HG02938 (cell line): ENCODE results near the gene PITPNM3.

ENCODE experiments used
- ATAC-seq: cut with Tn5 transposase; IDR thresholded peaks from one replicate; pipeline ENCODE4 v1.9.1; 2021; ENCODE audit warnings: mild to moderate bottlenecking, moderate library complexity; ENCODE audit not compliant: unreplicated experiment

The PITPNM3 gene

DNA sequence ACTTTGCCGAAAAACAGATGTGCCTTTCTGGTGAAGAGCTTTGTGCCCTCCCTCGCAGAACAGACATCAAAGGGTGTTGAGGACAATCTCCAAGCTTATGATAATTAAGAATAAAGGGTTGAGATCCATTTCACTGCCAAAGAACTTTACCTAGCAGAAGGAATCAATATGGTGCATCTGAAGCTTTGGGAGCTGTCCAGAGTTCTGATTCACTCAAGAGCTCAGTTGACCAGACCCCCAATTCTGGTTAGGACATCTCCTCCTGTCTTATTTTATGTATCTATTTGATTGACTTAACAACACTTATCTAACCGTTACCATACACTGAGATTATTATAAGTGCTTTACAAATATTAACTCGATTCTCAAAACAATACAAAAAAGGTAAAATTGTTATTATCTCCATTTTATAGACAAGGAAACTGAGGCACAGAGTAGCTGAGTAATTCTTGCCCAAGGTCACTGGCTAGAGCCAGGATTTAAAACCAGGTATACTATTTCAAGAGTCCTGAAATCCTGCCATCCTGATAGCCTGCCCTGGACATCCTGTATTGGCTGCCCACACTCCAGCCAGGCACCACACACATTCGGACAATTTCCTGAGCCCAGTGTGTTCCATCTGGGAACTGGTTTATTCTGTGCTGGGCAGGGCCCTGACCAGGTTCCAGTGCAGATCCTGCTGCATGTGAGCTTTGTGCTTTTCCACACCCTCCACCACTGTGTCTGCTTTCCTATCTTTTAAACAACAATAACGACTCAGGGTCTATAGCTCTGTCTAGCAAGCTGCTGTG, 29.8 kb downstream of the PITPNM3 start:
- no peak for ATAC-seq

DNA sequence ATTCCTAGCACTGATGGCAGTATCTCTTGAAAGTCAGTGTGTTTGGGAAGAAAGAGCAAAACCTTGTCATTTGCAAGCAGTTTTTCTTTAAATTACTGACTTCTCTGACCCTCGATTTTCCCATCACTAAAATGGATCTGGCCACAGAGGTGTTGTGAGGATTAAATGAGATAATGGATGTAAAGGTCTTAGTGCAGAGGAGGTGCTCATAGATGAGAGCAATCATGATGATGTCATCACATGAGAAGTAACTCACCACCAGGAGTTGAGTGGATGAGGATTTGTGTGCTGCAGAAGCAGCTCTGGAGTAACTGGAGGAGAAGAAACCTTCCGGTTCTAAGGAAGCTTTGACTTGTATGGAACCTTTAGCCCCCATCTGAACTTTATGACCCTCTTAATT, 30.6 kb downstream of the PITPNM3 start:
- ATAC-seq: no peak

DNA sequence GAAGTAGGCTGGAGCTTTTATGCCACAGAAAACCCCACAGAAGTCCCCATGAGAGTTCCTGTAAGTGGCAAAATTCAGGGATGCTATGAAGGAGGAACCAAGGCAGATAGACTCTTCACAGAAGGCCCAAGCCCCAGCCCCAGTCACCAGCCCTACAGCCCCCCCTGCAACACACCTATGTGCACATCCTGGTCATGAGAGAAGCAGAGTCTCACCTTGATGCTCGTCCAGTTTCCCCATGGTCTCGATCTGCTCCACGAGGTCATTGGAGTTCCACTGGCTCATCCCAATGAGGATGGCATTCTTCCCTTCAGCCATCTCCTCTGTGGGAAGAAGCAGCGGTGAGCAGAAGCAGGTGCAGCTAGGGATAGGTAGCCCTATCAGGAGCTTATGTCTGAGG, 31.2 kb downstream of the PITPNM3 start:
- ATAC-seq: no peak

DNA sequence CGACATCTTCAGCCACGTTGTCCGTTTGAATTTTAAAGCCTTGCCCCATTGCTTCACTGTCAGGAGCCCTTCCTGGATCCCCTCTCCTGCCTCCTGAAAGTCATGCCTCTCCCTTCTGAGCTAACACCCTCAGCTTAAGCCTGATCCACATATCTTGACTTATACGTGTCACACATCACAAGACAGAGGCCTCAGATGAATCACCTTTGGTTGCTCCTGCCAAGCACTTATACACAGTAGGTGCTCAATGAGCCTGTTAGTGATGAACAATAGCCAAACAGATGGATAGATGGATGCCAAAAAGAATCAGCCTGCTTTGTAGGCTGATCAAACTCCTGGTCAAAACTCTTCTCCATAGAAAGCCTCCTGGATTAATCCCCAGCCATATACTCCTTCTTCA, 31.8 kb downstream of the PITPNM3 start:
- ATAC-seq: no peak

DNA sequence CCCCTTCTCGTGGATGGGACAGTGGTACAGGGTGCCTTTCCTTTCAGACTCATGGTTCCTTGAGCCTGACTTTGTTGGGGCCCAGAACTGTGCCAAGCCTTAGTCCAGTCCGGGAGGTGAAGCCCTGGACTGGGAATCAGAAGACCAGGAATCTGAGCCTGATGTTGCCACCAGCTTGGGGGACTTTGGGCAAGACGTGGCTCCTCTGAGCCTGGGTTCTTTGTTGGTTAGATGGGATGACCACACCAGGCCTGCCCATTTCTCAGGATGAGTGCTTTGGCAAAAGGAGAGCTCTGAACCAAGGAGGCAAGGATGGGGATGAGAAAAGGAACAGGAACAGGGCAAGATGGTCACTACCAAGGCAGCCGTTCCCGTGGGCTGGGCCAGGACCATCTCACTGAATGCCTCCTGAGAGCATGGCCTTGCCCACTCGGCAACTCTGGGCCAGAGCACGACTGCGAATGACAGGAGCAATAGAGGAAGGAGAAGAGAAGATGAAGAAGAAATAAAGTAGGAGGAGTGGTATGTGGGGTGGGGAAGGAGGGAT, 32.5 kb downstream of the PITPNM3 start:
- no peak for ATAC-seq

DNA sequence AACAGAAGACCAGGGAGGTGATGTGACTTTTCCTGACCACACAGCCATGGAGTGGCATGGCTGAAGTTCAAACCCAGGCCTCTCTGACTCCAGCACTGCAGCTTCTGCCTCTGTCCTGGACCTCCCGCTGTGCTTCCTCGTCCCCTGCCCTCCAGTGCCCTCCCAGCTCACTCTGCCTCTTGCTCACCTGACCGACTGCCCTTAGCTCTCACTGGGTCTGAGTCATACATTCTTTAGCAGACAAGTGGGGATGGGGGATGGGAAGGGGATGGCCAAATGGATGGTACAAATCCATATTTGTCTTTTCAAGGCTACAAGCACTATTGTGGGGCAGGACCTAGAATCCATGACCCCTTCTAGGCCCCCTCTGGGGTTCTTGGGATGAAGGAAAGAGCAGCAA, 33.0 kb downstream of the PITPNM3 start:
- no peak for ATAC-seq

DNA sequence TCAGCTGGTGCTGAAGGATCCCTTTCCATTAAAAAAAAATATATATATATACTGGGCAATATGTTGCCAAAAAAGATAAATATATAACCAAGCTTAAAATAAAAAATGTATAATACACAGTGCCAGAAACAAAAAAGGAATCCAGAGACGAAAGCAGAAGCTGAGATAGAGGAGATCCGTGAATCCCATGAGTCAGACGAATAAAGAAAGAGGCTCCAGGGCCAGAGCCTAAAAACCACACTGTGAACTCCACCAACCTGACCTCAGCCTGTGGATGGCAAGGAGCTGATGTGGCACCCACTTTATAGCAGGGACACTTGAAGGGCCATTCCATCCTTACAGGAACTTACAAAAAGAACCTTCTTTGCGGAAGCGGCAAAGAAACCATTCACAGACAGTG, 34.8 kb downstream of the PITPNM3 start:
- ATAC-seq: no peak

DNA sequence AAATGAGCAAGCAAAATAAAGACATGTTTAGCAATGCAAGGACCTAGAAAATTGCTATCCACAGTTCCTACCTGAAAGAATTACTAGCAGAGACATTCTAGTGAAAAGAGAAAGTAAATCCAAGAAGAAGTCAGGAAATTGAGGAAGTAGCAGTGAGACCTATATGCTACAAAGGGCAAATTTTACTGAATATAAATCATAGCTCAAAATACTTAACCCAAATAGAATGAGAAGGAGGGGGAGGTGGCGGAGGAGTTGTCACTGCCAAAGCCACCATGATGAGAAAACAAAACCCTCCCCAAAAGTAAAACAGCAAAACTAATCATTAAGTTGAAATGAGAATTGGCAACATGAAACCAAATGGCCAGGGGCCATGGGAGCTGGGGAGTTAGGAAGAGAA, 39.3 kb downstream of the PITPNM3 start:
- ATAC-seq: no peak

DNA sequence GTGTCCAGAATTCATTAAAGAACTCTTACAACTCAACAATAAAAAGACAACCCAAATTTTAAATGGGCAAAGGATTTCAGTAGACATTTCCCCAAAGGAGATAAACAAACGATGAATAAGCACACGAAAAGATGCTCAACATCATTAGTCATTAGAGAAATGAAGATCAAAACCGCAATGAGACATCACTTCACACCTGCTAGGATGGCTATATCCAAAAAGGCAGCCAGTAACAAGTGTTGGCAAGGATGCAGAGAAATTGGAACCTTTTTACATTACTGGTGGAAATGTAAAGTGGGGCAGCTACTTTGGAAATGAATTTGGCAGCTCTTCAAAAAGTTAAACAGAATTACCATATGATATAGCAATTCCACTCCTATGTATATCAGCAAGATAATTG, 42.0 kb downstream of the PITPNM3 start:
- no peak for ATAC-seq

DNA sequence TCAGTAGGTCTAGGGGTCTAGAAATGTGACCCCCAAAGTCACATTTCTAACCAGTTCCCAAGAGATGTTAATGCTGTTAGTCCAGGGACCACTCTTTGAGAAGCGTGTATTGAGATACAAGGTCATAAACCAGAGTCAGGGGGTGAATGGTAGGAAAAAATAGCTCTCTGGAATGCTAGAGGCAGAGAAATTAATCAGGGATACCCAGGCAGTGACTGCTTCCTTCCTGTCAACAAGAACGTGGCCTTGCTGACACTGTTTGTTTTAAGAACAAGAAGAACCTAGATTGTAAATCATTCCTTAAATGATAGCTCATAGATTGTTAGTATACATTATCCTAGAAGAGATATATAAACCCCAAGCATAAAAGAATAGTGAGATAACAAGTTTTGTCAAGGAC, 43.8 kb downstream of the PITPNM3 start:
- no peak for ATAC-seq

DNA sequence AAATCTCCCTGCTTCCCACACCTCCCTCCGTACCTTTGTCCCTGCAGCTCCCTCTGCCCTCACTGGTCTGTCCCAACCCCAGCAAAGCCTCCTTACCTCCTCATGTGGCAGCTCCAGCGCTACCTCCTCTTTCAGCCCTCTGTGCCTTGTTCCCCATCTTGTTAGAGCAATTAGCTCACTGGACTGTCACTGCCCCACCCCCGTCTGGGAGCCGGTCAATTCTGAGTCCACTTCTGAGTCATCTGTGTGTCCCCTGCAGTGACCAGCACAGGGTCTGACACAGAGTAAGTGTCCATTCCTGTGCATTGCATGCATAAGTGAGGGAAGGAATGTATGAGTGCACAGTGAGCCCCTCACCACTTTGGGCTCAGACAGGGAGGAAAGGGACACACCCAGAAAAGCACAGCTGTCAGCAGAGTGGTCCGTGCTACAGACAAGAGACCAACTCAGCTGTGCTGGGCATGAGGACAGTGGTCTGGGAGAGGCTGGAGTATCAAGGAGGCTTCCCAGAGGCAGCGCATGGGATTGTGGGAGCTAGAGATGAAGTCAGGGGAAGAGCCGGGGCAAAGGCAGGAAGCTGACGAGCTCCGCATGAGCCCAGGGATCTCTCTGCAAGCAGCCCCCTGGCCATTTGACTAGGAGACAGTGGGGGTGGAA, 45.9 kb downstream of the PITPNM3 start:
- no peak for ATAC-seq

DNA sequence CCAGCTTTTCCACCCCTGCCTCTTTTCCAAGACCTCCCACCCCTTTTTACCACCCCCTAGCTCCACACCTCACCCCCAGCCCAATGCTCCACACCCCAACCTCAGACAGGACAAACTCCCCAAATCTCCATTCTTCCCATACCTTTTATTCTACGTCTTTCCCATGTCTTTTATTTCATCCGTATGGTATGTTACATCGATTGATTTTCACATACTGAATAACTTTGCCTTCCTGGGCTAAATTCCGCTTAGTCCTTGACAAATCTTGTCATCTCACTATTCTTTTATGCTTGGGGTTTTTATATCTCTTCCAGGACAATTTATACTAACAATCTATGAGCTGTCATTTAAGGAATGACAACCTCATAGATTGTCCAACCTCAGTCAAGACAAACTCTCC, 46.4 kb downstream of the PITPNM3 start:
- no peak for ATAC-seq

DNA sequence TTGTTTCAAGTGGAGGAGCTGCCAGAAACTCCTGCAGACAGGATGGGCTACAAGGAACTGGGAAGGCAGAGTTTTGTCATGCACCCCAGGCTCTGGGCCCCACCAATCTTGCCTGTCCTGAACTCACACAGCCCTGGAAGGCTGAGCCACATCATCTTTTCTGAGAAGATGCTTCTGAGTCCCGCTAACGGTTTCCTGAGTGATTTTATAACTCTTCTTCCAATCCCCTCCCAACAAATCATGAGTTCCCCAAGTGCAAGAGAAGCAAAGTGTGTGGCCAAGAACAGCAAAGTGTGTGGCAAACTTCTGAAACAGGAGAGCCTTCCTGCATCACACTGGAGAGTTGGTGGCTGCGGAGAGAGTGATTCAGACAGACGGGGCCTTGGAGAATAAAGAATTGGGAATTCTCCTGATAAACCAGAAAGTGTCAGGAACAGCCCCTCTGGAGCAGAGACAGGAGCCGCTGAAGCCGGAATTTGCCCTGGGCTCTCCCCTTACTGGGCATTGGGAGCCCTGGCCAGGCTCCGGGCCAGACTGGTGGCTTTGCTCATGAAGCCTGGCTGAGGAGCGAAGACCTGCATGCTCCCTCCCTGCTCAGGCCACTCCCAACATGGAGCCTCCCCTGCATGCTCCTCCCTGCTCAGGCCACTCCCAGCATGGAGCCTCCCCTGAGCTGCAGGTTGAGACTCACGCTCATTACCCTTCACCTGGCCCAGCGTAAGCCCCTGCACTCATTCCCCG, 47.2 kb downstream of the PITPNM3 start:
- ATAC-seq: no peak

DNA sequence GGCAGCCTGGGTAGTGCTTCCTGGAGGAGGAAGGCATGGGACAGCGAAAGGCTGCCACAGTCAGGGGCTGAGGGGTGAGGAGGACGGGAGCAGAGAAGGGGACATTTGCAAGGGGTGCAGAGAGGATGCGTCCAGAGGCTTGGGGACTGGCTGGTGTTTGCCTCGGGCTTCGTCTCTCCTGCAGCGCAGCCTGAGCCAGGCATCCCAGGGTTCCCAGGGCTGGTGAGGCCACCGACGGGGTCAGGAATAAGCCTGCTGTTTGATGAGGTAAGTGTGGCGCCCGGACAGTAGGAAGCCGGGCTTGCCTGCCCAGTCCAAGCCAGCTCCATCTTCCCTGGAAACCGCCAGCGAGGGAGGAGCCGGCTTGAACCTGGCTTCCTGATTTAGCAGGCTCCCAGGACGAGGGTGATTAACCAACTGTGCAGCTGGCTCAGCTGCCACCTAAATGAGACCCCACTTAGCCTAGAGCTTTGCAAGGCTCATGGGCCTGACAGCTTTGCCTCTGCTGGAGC, 47.8 kb downstream of the PITPNM3 start:
- no peak for ATAC-seq

DNA sequence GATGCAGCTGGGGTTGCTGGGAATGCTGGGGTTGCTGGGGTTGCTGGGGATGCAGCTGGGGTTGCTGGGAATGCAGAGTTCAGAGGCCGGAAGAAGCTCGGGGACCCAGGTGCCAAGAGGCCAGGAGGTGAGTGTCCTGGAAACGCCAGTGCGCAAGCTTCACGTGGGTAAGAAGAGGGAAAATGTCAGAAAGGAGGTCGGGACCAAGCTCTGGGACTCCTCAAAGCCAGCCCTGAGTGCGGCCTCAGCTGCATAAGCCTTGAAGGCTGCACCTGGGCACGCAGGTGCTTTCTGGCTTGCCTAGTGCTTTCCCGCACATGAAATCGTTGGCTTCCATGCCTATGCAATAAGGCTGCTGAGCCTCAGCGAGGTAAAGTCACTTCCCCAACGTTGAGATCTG, 48.3 kb downstream of the PITPNM3 start:
- no peak for ATAC-seq

DNA sequence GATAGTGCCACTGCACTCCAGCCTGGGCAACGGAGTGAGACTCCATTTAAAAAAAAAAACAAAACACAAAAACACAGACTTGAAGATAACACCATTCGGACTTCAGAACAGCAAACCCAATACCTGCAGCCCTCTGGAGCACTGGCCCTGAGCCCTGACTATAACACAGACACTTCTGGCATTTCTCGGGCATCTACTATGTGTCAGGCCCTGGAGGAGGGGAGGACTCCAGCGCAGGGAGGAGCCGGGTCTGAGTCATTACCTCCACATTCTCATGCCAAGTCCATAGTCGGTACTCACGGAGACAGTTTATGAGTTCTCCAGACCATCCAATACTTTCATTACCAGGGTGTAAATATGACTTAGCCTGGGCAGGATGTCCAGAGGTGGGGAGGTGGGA, 48.8 kb downstream of the PITPNM3 start:
- ATAC-seq: no peak

DNA sequence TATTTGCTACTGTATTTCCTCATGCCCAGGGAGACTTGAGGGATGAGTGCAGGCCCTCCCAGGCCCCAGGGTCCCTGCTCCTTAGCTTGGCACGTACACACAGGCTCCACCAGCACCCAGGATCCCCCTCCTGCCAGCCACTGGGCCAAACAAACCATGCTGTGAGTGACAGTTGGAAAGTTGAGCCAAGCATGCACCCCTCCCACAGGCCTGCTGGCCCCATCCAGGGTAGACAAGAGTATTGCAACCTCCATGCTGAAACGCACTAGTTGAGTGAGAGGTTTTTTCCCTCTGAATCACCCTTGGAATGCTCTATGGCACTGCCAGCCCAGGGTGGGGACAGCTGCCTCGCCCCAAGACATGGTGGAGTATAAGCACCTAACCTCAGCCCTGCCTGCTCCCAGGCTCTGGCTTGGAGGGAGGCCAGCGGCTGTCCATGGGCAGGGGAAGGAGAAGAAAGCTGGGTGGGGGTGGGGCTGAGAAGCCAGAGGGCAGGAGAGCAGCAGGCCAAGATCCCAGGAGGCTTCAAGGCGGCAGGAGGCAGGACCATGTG, 49.6 kb downstream of the PITPNM3 start:
- ATAC-seq: no peak

DNA sequence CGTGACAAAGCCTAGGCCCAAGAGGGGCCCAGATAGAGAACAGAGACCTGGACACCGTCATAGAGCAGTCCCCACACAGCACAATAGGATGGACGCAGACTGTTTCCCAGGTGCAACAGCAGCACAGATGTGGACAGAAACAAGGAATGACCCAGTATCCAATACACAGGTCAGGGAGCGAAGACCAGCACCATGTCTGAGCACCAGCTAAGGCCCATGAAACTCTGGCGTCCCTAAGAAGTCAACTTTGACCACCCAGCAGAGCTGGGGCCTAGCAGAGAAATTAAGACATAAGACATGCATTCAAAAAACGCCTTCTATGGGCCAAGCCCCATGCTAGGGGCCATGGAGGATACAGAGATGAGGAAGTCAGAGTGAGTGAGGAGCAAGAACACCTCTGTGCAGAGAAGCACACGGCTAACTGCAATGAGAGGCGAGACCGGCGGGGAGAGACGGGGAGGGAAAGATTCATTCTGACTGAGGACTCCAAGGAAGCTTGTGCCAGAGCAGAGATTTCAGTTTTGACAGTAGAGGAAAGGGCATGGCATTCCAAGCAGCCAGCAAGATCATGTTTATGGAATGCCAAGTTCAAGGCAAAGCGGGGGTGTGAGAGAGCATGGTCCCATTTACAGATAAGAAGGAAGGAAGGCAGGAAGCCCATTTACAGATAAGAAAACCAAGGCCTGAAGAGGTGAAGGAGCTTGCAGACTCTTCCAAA, 50.8 kb downstream of the PITPNM3 start:
- ATAC-seq: no peak

DNA sequence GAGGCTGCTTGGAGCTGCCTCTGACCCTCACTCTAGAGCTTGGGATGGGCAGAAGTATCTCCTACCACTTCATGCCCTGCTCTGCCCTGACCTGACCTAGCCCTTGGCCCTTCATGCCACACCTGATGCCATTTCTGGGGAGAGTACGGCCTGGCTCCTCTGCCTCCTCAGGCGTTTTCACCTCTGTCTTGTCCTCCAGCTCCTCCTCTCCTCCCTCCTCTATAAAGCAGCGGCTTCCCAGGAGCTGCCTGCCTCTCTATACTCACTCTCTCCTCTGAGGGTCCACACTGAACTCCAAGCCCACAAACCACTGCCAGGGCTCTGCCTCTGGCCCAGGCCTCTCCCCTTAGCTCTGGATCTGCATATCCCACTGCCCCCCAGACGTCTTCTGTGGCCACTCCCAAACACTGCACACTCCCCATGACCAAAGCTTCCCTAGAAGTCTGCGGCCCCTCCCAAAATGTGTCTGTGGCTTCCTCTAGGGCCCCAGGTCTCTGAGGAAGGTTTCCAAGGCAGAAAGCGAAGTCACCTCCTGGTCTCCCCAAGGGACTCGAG, 52.6 kb downstream of the PITPNM3 start:
- no peak for ATAC-seq

DNA sequence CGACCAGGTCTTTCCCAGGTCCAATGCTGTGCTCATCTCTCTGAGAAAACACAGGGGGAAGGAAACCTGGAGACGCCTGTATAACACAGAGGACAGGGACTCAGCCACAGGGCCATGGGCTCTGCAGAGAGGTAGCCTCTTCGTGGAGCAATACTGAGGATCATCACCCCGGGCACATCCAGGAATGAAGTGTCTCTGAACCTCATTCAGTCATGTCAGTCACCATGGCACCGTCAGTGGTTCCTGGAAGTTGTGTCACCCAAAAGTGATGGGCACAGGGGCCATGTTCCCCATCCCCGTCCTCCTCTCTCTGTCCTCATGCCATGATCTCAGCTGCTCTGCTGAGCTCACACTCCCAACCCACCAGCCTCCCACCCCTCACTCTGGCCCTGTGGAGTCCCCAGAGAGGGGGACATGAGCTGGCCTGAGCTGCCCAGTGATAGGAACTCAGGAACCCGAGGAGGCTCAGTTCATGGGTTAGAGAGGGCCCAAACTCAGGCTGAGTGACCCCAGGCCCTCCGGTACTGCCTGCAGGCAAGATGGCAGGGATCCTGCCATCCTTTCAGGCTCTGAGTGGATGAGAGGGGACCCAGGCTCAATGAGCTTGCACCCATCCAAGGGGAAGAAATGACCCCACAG, 53.4 kb downstream of the PITPNM3 start:
- no peak for ATAC-seq
